HepG2 (cell line): Measurements from ENCODE around the gene AK8. TPM values are rescaled to one million over a fixed set of nuclear protein-coding genes. Genes with fewer than 3 reads are reported as not detected.

Experiments used
- CEBPB ChIP-seq: IDR thresholded peaks from 2 replicates; pipeline ENCODE4 v1.6.1; 2011; ENCODE audit warnings: low read depth, low read length, improper control_type of control experiment, borderline replicate concordance
- DDIT3 ChIP-seq: sonication (generic); formaldehyde crosslinking; IDR thresholded peaks from 2 replicates; pipeline ENCODE4 v1.4.0; 2020; ENCODE audit warnings: mild to moderate bottlenecking, missing genetic modification reagents
- EP300 ChIP-seq, 3 experiments: sonication (generic) in 1 of 3; formaldehyde crosslinking in 1 of 3; IDR thresholded peaks; 2 replicates each; pipeline versions ENCODE4 v1.5.1 to v1.6.1; 2011 to 2020; ENCODE audit warnings: low read depth in 2 of 3, low read length in 2 of 3, borderline replicate concordance in 1 of 3, improper control_type of control experiment in 1 of 3, mild to moderate bottlenecking in 1 of 3, missing genetic modification reagents in 1 of 3, moderate library complexity in 1 of 3
- ETS1 ChIP-seq: sonication (generic); formaldehyde crosslinking; IDR thresholded peaks from 2 replicates; pipeline ENCODE4 v1.4.0; 2020; ENCODE audit warnings: missing genetic modification reagents
- KAT2B ChIP-seq: fragments of 150-350 bp; IDR thresholded peaks from 2 replicates; pipeline ENCODE4 v1.6.1; 2014; ENCODE audit warnings: low read depth, low read length, borderline replicate concordance
- KDM5B ChIP-seq: sonication (generic); formaldehyde crosslinking; IDR thresholded peaks from 2 replicates; pipeline ENCODE4 v1.4.0; 2020; ENCODE audit warnings: missing genetic modification reagents, mild to moderate bottlenecking, borderline replicate concordance
- MLLT10 ChIP-seq: sonication (generic); formaldehyde crosslinking; IDR thresholded peaks from 2 replicates; pipeline ENCODE4 v1.4.0; 2020; ENCODE audit warnings: missing genetic modification reagents
- PRPF4 ChIP-seq: fragments of 200-400 bp; formaldehyde crosslinking; IDR thresholded peaks from 2 replicates; pipeline ENCODE4 v1.6.1; 2016; ENCODE audit warnings: low read length, low read depth; ENCODE audit not compliant: poor library complexity, severe bottlenecking
- RFXANK ChIP-seq: IDR thresholded peaks from 2 replicates; pipeline ENCODE4 v1.6.1; 2016
- SETDB1 ChIP-seq: sonication (generic); formaldehyde crosslinking; IDR thresholded peaks from 2 replicates; pipeline ENCODE4 v1.5.1; 2020; ENCODE audit warnings: missing genetic modification reagents, mild to moderate bottlenecking, borderline replicate concordance
- STAT5B ChIP-seq: sonication (generic); formaldehyde crosslinking; IDR thresholded peaks from 2 replicates; pipeline ENCODE4 v1.4.0; 2020; ENCODE audit warnings: missing genetic modification reagents
- TBP ChIP-seq: sonication (generic); formaldehyde crosslinking; IDR thresholded peaks from 2 replicates; pipeline ENCODE4 v1.5.0; 2020; ENCODE audit warnings: missing genetic modification reagents
- ZBTB44 ChIP-seq: sonication (generic); formaldehyde crosslinking; IDR thresholded peaks from 2 replicates; pipeline ENCODE4 v1.4.0; 2020; ENCODE audit warnings: missing genetic modification reagents
- ZHX1 ChIP-seq: sonication (generic); formaldehyde crosslinking; IDR thresholded peaks from 2 replicates; pipeline ENCODE4 v1.8.1; 2022; ENCODE audit warnings: low read depth, mild to moderate bottlenecking, missing genetic modification reagents
- ZNF414 ChIP-seq: sonication (generic); formaldehyde crosslinking; IDR thresholded peaks from 2 replicates; pipeline ENCODE4 v1.5.0; 2020; ENCODE audit warnings: missing genetic modification reagents
- ZNF569 ChIP-seq: sonication (generic); formaldehyde crosslinking; IDR thresholded peaks from 2 replicates; pipeline ENCODE4 v1.5.0; 2020; ENCODE audit warnings: mild to moderate bottlenecking, missing genetic modification reagents, moderate library complexity, borderline replicate concordance
- ZNF615 ChIP-seq: sonication (generic); formaldehyde crosslinking; IDR thresholded peaks from 2 replicates; pipeline ENCODE4 v1.5.0; 2020; ENCODE audit warnings: mild to moderate bottlenecking, missing genetic modification reagents, borderline replicate concordance
- ZNF619 ChIP-seq: sonication (generic); formaldehyde crosslinking; IDR thresholded peaks from 2 replicates; pipeline ENCODE4 v1.4.0; 2020; ENCODE audit warnings: mild to moderate bottlenecking, missing genetic modification reagents
- ZNF784 ChIP-seq: sonication (generic); formaldehyde crosslinking; IDR thresholded peaks from 2 replicates; pipeline ENCODE4 v1.5.1; 2020; ENCODE audit warnings: missing genetic modification reagents, mild to moderate bottlenecking, borderline replicate concordance
- ZSCAN25 ChIP-seq: sonication (generic); formaldehyde crosslinking; IDR thresholded peaks from 2 replicates; pipeline ENCODE4 v1.8.0; 2022; ENCODE audit warnings: mild to moderate bottlenecking, missing genetic modification reagents
- polyA plus RNA-seq, 8 experiments: library from polyadenylated mRNA; depleted of rRNA in 3 of 8; stranded (reverse) in 7 of 8; unstranded in 1 of 8; fragments of >200 nt; fragmentation: Illumina TruSeq in 4 of 8; extraction: Trizol in 4 of 8; gene quantifications; 2 replicates each; pipeline versions ENCODE4 v1.2.1 to v1.2.3, GENCODE V29; 2011 to 2016; ENCODE audit warnings: low read depth in 4 of 8, missing spikeins in 1 of 8, mixed read lengths in 1 of 8; ENCODE audit not compliant: insufficient read depth in 1 of 8
- total RNA-seq, 5 experiments: library from RNA; depleted of rRNA; stranded (reverse); fragments of >200 nt; fragmentation: Illumina TruSeq; extraction: Trizol; gene quantifications; 2 replicates each; pipeline ENCODE4 v1.2.3, GENCODE V29; 2016; ENCODE audit warnings: low read depth in 1 of 5

Gene AK8
- total and polyA plus RNA-seq, 2 of the 13 experiments (the other 11 are each of a cell fraction or from before 2014, with no cell fraction given) = 0.11 TPM; not detected in 1

GRCh38 chr9:132877824-132878694, at the start of gene AK8 (continued):
- TF ChIP-seq ZNF414 (CRISPR knock-in tag) (no peak), ETS1 (CRISPR knock-in tag) (no peak), ZHX1 (peak; percentile 77), ZNF619 (CRISPR knock-in tag) (0 out of 2 replicates have a peak, but pooled peaks have one; percentile 60), ZSCAN25 (CRISPR knock-in tag) (peak; percentile 41; the same call in 1 of the 2 replicates), PRPF4 (no peak), ZNF615 (CRISPR knock-in tag) (no peak), TBP (CRISPR knock-in tag) (no peak), CEBPB (no peak), STAT5B (no peak), ZNF784 (peak; percentile 75; the same call in 1 of the 2 replicates), SETDB1 (CRISPR knock-in tag) (0 out of 2 replicates have a peak, but pooled peaks have one; percentile 21), EP300 (IDR thresholded peaks at IDR 0.05; ENCODE audit: low read depth in 2 of 2, low read length in 2 of 2) (peak in 1 of 2 experiments; percentile 9; a peak in 1 of 4 replicates), EP300 (CRISPR knock-in tag; IDR thresholded peaks at IDR 0.05; ENCODE audit: borderline replicate concordance) (no peak), DDIT3 (CRISPR knock-in tag) (no peak), ZBTB44 (no peak), ZNF569 (CRISPR knock-in tag) (no peak), MLLT10 (CRISPR knock-in tag) (no peak), KAT2B (no peak), RFXANK (no peak), KDM5B (peak; percentile 92; the same call in 1 of the 2 replicates)
